A549 (cell line): ENCODE measurements around the gene C1orf50. TPM values are rescaled to one million over a fixed set of nuclear protein-coding genes. Genes with fewer than 3 reads are reported as not detected.

ENCODE experiments used
- ATAC-seq, 2 experiments: fragments of 200-7000 bp in 1 of 2; fragments of >200 bp in 1 of 2; cut with Nextera tagmentation in 1 of 2; cut with Tn5 transposase in 1 of 2; 3 replicates each; pipeline versions ENCODE4 v1.8.0 to v1.9.1; 2018 to 2020; ENCODE audit warnings: mild to moderate bottlenecking in 1 of 2, moderate library complexity in 1 of 2
- CTCF ChIA-PET: fragments of 300-600 bp; sonication (Branson Sonifier 250); formaldehyde crosslinking; extraction: SDS; loops from one replicate; lab custom pipeline; 2021; ENCODE audit warnings: antibody characterized with exemption, inconsistent platforms; lab: Yijun Ruan, JAX
- POLR2A ChIA-PET: fragments of 350-600 bp; formaldehyde crosslinking; extraction: SDS; loops from one replicate; lab custom pipeline; 2021; ENCODE audit warnings: antibody characterized with exemption, inconsistent platforms; lab: Yijun Ruan, JAX
- DNase-seq, 2 experiments: peaks; one replicate each; pipeline versions ENCODE4 v3.0.0 to v3.0.0-alpha.2; 2011 to 2016; ENCODE audit warnings: low read depth in 1 of 2, low spot score in 1 of 2
- FAIRE-seq: peaks from 2 replicates; lab custom pipeline; 2011; peaks lifted over from hg19 to GRCh38; lab: Jason Lieb, UNC
- H3K27ac ChIP-seq, 2 experiments: fragments of >200 bp; sonication (Bioruptor Twin); formaldehyde crosslinking; 3 replicates each; pipeline ENCODE4 v1.5.1; 2016 to 2017
- H3K4me1 ChIP-seq: fragments of >200 bp; sonication (Bioruptor Twin); formaldehyde crosslinking; 3 replicates; pipeline ENCODE4 v1.6.1; 2016
- H3K4me2 ChIP-seq: fragments of >200 bp; sonication (Bioruptor Twin); formaldehyde crosslinking; 3 replicates; pipeline ENCODE4 v1.6.1; 2016
- H3K4me3 ChIP-seq: fragments of >200 bp; sonication (Bioruptor Twin); formaldehyde crosslinking; 3 replicates; pipeline ENCODE4 v1.5.1; 2016
- H3K9me3 ChIP-seq: fragments of >200 bp; sonication (Bioruptor Twin); formaldehyde crosslinking; 3 replicates; pipeline ENCODE4 v1.6.1; 2016
- BHLHE40 ChIP-seq: IDR thresholded peaks from 2 replicates; pipeline ENCODE4 v1.6.1; 2012; ENCODE audit warnings: low read depth, low read length, inconsistent platforms
- CBX8 ChIP-seq: fragments of 200-600 bp; sonication (generic); IDR thresholded peaks from 2 replicates; pipeline ENCODE4 v1.6.1; 2016
- CHD2 ChIP-seq: fragments of 150-350 bp; IDR thresholded peaks from 2 replicates; pipeline ENCODE4 v1.6.1; 2014; ENCODE audit warnings: low read length; ENCODE audit not compliant: partially characterized antibody
- ELK1 ChIP-seq: fragments of 150-350 bp; IDR thresholded peaks from 2 replicates; pipeline ENCODE4 v1.6.1; 2014; ENCODE audit warnings: low read depth, mild to moderate bottlenecking, low read length
- FOSB ChIP-seq: fragments of 250-450 bp; sonication (Bioruptor Pico); IDR thresholded peaks from 2 replicates; pipeline ENCODE4 v1.5.0; 2020; ENCODE audit warnings: mild to moderate bottlenecking, moderate library complexity
- FOSL2 ChIP-seq, 2 experiments: fragments of 450-650 bp in 1 of 2; fragments of >200 bp in 1 of 2; sonication (Bioruptor Twin) in 1 of 2; formaldehyde crosslinking; IDR thresholded peaks; 2 replicates each; pipeline versions ENCODE4 v1.5.0 to v1.6.1; 2016 to 2020; ENCODE audit warnings: mild to moderate bottlenecking in 1 of 2, moderate library complexity in 1 of 2
- FOXS1 ChIP-seq: fragments of 250-450 bp; sonication (Bioruptor Pico); IDR thresholded peaks from 2 replicates; pipeline ENCODE4 v1.5.0; 2020; ENCODE audit warnings: mild to moderate bottlenecking, moderate library complexity
- HDAC2 ChIP-seq: fragments of 200-600 bp; sonication (generic); IDR thresholded peaks from 2 replicates; pipeline ENCODE4 v1.6.1; 2016
- HOXA7 ChIP-seq: fragments of 250-450 bp; sonication (Bioruptor Pico); IDR thresholded peaks from 2 replicates; pipeline ENCODE4 v1.5.0; 2020; ENCODE audit warnings: mild to moderate bottlenecking, moderate library complexity
- JUN ChIP-seq, 2 experiments: fragments of >200 bp; sonication (Bioruptor Twin); formaldehyde crosslinking; IDR thresholded peaks; 2 replicates in 1 of 2; 3 replicates in 1 of 2; pipeline ENCODE4 v1.6.1; 2016 to 2017
- KDM1A ChIP-seq: fragments of 200-600 bp; sonication (generic); IDR thresholded peaks from 2 replicates; pipeline ENCODE4 v1.6.1; 2016; ENCODE audit warnings: low read depth, mild to moderate bottlenecking
- PHF8 ChIP-seq: fragments of 200-600 bp; sonication (generic); IDR thresholded peaks from 2 replicates; pipeline ENCODE4 v1.6.1; 2016; ENCODE audit warnings: low read depth, mild to moderate bottlenecking, antibody characterized with exemption, moderate library complexity, borderline replicate concordance
- POLR2A ChIP-seq: IDR thresholded peaks from 2 replicates; pipeline ENCODE4 v1.6.1; 2012; ENCODE audit warnings: mild to moderate bottlenecking, low read length
- POLR2AphosphoS2 ChIP-seq: conservative IDR thresholded peaks from 2 replicates; pipeline ENCODE4 v1.6.1; 2012; ENCODE audit warnings: low read length, improper control_type of control experiment, inconsistent platforms
- RAD21 ChIP-seq, 2 experiments: fragments of >200 bp in 1 of 2; sonication (Bioruptor Twin) in 1 of 2; formaldehyde crosslinking in 1 of 2; IDR thresholded peaks in 1 of 2; conservative IDR thresholded peaks in 1 of 2; 2 replicates in 1 of 2; 3 replicates in 1 of 2; pipeline ENCODE4 v1.6.1; 2012 to 2018; ENCODE audit warnings: inconsistent platforms in 1 of 2
- SMC3 ChIP-seq: fragments of >200 bp; sonication (Bioruptor Twin); formaldehyde crosslinking; IDR thresholded peaks from 3 replicates; pipeline ENCODE4 v1.6.1; 2018; ENCODE audit warnings: inconsistent platforms
- ZNF302 ChIP-seq: fragments of 250-450 bp; sonication (Bioruptor Pico); IDR thresholded peaks from 2 replicates; pipeline ENCODE4 v1.9.0; 2021; ENCODE audit warnings: inconsistent platforms, mild to moderate bottlenecking, moderate library complexity
- WGBS: methylation state at CpG from one replicate; pipeline ENCODE4 v1.1.6; 2017; ENCODE audit errors: missing lambda C conversion rate; 5-methylcytosine and 5-hydroxymethylcytosine counted together
- polyA plus RNA-seq, 4 experiments: library from polyadenylated mRNA; depleted of rRNA in 3 of 4; stranded (reverse); fragments of >200 nt; fragmentation: RNase III in 1 of 4; extraction: RNeasy Plus Mini Kit Qiagen cat#74134 plus additional on column Dnase treatment in 1 of 4; gene quantifications; 2 replicates in 3 of 4; 3 replicates in 1 of 4; pipeline ENCODE4 v1.2.3, GENCODE V29; 2011 to 2017
- TF ChIP-seq, protein P1 (sequence below): fragments of >200 bp; sonication (Bioruptor Twin); formaldehyde crosslinking; IDR thresholded peaks from 3 replicates; pipeline ENCODE4 v1.6.1; 2016

Gene C1orf50
- polyA plus RNA-seq, 2 of the 4 experiments (the other 2 are of a cell fraction) = 1.9 to 2.6 TPM

GRCh38 chr1:42815941-42816584, 49.0 kb downstream of the C1orf50 start (continued):
- TF ChIP-seq, protein P1, sequence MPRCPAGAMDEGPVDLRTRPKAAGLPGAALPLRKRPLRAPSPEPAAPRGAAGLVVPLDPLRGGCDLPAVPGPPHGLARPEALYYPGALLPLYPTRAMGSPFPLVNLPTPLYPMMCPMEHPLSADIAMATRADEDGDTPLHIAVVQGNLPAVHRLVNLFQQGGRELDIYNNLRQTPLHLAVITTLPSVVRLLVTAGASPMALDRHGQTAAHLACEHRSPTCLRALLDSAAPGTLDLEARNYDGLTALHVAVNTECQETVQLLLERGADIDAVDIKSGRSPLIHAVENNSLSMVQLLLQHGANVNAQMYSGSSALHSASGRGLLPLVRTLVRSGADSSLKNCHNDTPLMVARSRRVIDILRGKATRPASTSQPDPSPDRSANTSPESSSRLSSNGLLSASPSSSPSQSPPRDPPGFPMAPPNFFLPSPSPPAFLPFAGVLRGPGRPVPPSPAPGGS = no peak
- TF ChIP-seq CHD2 = no peak

DNA sequence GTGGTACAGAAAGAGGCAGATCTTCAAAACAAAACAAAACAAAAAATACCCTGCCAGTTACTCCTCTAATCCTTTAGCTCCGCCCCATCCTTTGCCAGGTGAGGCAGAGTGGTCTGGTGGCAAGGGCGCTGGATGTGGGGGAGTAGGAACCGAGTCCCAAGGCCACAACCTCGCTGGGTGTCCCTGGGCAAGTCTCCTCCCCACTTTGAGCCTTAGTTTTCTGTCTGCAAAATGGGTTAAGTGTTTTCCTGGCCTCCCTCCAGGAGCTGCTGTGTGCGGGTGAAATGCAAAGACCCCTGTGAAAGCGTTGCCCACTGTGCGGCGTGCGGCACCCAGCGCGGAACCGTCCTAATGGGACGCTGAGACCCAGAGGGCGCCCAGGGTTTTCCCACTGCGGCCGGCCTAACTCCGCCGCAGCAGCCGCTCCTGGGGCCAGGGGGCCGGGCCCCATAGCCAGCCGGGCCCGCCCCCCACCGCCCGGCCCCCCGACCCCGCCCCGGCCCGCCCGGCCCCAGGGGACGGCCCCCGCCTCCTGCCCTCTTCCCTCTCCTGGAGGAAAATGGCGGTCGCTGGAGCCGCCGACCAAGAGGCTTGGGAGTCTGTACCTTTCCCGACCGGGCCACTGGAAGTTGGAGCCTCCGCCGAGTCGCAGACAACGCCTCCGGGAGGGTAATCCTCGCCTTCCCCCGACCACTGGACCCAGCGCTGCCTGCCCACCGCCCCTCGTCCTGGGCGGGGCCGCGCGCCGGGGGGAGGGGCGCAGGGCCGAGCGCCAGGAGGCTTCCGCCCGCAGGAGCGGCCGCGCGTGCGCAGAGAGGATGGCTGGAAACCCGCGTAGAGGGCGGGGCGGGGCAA, 49.8 kb downstream of the C1orf50 start, which contains the start of the genes ERMAP and SVBP:
TSS of gene ERMAP (plus strand) at position 538 of the 855 bp plus-strand sequence. CDS start 13,327 bp downstream, outside the sequence.
TSS of gene SVBP (minus strand) at position 813 of the 855 bp plus-strand sequence. CDS start 853 bp downstream, outside the sequence.
- ChIA-PET CTCF (interaction anchor here (1.3 to 2.0 kb wide), 2 partner anchors 29 to 39 kb away, joined by 5 to 7 read pairs; partner anchors contain the start of gene ZNF691), POLR2A (interaction anchor here (0.8 to 3.0 kb wide), 5 partner anchors 10 to 108 kb away, joined by 3 to 15 read pairs (median 4); partner anchors contain the start of genes C1orf50, P3H1 and ZNF691)
- peak; percentile 96 to 97 for ATAC-seq
- peaks cover 31% of the 10 kb centered on the region; the same call in 2 of the 3 replicates for H3K4me1 ChIP-seq
- 3% methylated on average over 5 of the region's 66 CpGs for WGBS
- no peak for FAIRE-seq
- peak within 1 kb of the TSS; percentile 97 to 98 for H3K27ac ChIP-seq
- H3K4me3 ChIP-seq = peak within 1 kb of the TSS; percentile 52
- DNase-seq = peak; percentile 60 to 82
- H3K4me2 ChIP-seq = peak within 1 kb of the TSS; percentile 77
- TF ChIP-seq, protein P1 = 0 out of 3 replicates have a peak, but pooled peaks have one; percentile 44
- TF ChIP-seq HDAC2 = no peak
- TF ChIP-seq PHF8 = peak; percentile 82; the same call in 1 of the 2 replicates
- TF ChIP-seq JUN (IDR thresholded peaks at IDR 0.05) = peak in 1 of 2 experiments; percentile 74; a peak in 2 of 5 replicates
- TF ChIP-seq CHD2 = peak; percentile 10
- TF ChIP-seq KDM1A = peak; percentile 41; the same call in 1 of the 2 replicates
- TF ChIP-seq POLR2A = peak; percentile 31
- TF ChIP-seq FOSL2 (IDR thresholded peaks at IDR 0.05) = no peak
- no peak for TF ChIP-seq FOSL2 (CRISPR knock-in tag; IDR thresholded peaks at IDR 0.05)
- H3K9me3 ChIP-seq = no peaks in the 10 kb centered on the region

DNA sequence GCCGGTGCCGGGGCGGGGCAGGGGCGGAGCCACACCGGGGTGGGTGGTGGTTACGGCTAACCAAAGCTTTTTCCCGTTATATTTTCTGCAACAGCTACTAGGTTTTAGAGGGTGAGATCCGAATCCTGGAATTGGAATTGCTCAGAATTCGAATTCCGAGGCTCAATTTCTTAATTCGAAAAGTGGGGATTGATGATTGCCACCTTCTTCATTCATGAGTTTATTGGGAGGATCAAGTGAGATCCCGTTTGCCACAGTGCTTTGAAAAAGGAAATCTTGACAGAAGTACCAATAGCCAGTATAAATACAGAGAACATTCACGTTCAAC, 50.4 kb downstream of the C1orf50 start:
- CTCF ChIA-PET = interaction anchor here (2.0 kb wide), 1 partner anchor 39 kb away, joined by 7 read pairs; no protein-coding TSS in a partner anchor
- no peak for TF ChIP-seq PHF8
- TF ChIP-seq ELK1 = no peak
- no peak for TF ChIP-seq ZNF302 (CRISPR knock-in tag)
- TF ChIP-seq, all 56 proteins: peak for 0
- H3K9me3 ChIP-seq = no peaks in the 10 kb centered on the region
- FAIRE-seq (no peak), DNase-seq (peak in 1 of 2 experiments; percentile 72), ATAC-seq (peak in 1 of 2 experiments; percentile 7; a peak in 2 of 6 replicates)
- peak overlapping the region; percentile 77 for H3K4me2 ChIP-seq
- WGBS = under 1% methylated on average over 8 of the region's 13 CpGs
- H3K4me3 ChIP-seq = peak overlapping the region; percentile 52
- POLR2A ChIA-PET = interaction anchor here (1.0 to 3.0 kb wide), 3 partner anchors 29 to 107 kb away, joined by 3 to 15 read pairs (median 12); partner anchors contain the start of genes C1orf50, P3H1 and ZNF691
- peaks cover 37% of the 10 kb centered on the region for H3K4me1 ChIP-seq
- peak overlapping the region; percentile 97 to 98 for H3K27ac ChIP-seq

- Histone ChIP-seq H3K27ac (0 out of 6 replicates have a peak overlapping the region, but pooled peaks of 1 of the 2 experiments have one; percentile 12), H3K4me3 (peak overlapping the region; percentile 52), H3K9me3 (no peaks in the 10 kb centered on the region), H3K4me2 (peak overlapping the region; percentile 77), H3K4me1 (peaks cover 42% of the 10 kb centered on the region)
- ChIA-PET POLR2A (interaction anchor here (1.0 to 3.0 kb wide), 3 partner anchors 29 to 107 kb away, joined by 3 to 15 read pairs (median 12); partner anchors contain the start of genes C1orf50, P3H1 and ZNF691), CTCF (no interaction called here)
- TF ChIP-seq HOXA7 (CRISPR knock-in tag) (no peak), RAD21 (conservative IDR thresholded peaks at IDR 0.05 in 1 of 2, IDR thresholded peaks at IDR 0.05 in 1 of 2) (no peak), SMC3 (no peak), FOSB (no peak), POLR2AphosphoS2 (no peak), FOXS1 (no peak), CBX8 (no peak), BHLHE40 (no peak)
- ATAC-seq = no peak
- no peak for DNase-seq
- 96% methylated on average over 3 of the region's 3 CpGs for WGBS
- FAIRE-seq = no peak
These were observed 50.9 kb downstream of the C1orf50 start for GRCh38 chr1:42817976-42818375.
